Neutrophil (primary cell): ENCODE results near the gene SLC6A16.
"Not testable (repeated sequence)": the region's sequence is repeated elsewhere in the genome, so short reads cannot be mapped to it uniquely, and the experiment has no call there.

Experiments
- H3K27ac ChIP-seq: fragments of 200-600 bp; sonication (generic); 2 replicates; pipeline ENCODE4 v1.5.1; 2016; ENCODE audit warnings: mild to moderate bottlenecking, moderate library complexity
- H3K27me3 ChIP-seq: fragments of 200-600 bp; sonication (generic); 2 replicates; pipeline ENCODE4 v1.6.0; 2016; ENCODE audit warnings: mild to moderate bottlenecking
- H3K36me3 ChIP-seq: fragments of 200-600 bp; sonication (generic); 2 replicates; pipeline ENCODE4 v1.5.1; 2017
- H3K4me1 ChIP-seq, 2 experiments: fragments of 200-600 bp in 1 of 2; sonication (generic) in 1 of 2; 1 replicate in 1 of 2; 2 replicates in 1 of 2; pipeline versions ENCODE4 v1.5.1 to v1.6.1; 2013 to 2016; ENCODE audit warnings: low read depth in 1 of 2, low read length in 1 of 2, mild to moderate bottlenecking in 1 of 2, moderate library complexity in 1 of 2; ENCODE audit not compliant: control insufficient read depth in 1 of 2, insufficient read depth in 1 of 2
- H3K4me3 ChIP-seq, 2 experiments: fragments of 200-600 bp in 1 of 2; sonication (generic) in 1 of 2; 1 replicate in 1 of 2; 2 replicates in 1 of 2; pipeline ENCODE4 v1.5.1; 2013 to 2016; ENCODE audit warnings: low read depth in 1 of 2, low read length in 1 of 2, mild to moderate bottlenecking in 1 of 2, moderate library complexity in 1 of 2
- H3K9me3 ChIP-seq: fragments of 200-600 bp; sonication (generic); 2 replicates; pipeline ENCODE4 v1.5.1; 2016
- TF ChIP-seq, protein P1 (sequence below): fragments of 200-600 bp; sonication (generic); IDR thresholded peaks from 2 replicates; pipeline ENCODE4 v1.5.1; 2016; ENCODE audit warnings: antibody characterized with exemption

The SLC6A16 gene

DNA sequence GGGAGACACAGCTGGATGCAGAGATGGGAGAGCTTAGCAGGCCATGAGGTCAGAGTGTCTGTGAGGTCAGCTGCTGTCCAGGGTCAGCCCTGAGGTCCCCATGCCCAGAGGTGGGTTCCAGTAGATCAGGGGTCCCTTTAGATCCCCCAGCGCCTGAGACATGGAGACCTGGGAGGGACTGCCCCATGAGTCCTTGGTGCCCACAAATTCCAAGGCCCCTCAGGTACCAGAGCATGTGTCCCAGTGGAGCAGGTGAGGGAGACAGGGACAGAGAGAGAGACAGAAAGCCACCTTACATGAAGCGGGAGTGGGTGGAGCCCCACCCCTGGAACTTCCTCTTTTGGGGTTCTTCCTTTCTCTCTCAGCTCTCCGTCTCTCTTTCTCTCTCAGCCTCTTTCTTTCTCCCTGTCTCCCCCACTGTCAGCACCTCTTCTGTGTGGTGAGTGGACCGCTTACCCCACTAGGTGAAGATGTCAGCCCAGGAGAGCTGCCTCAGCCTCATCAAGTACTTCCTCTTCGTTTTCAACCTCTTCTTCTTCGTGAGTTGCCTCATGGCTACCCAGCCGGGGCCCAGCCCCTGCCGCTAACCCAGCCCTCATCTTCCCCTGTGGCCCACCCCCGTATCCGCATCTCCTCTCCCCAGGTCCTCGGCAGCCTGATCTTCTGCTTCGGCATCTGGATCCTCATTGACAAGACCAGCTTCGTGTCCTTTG is 10.2 kb upstream of the SLC6A16 start, which contains the start of gene CD37:
CD37 (plus strand) TSS at position 336 of the 713 bp plus-strand sequence; CDS start at position 471, 135 bp downstream.
- Histone ChIP-seq H3K4me3 (peak within 1 kb of the TSS; percentile 83 to 96), H3K4me1 (peaks cover 58 to 65% of the 10 kb centered on the region in 2 experiments), H3K9me3 (no peaks in the 10 kb centered on the region), H3K27me3 (no peaks in the 10 kb centered on the region), H3K36me3 (peaks cover 36% of the 10 kb centered on the region), H3K27ac (peak within 1 kb of the TSS; percentile 94)
- TF ChIP-seq, protein P1, sequence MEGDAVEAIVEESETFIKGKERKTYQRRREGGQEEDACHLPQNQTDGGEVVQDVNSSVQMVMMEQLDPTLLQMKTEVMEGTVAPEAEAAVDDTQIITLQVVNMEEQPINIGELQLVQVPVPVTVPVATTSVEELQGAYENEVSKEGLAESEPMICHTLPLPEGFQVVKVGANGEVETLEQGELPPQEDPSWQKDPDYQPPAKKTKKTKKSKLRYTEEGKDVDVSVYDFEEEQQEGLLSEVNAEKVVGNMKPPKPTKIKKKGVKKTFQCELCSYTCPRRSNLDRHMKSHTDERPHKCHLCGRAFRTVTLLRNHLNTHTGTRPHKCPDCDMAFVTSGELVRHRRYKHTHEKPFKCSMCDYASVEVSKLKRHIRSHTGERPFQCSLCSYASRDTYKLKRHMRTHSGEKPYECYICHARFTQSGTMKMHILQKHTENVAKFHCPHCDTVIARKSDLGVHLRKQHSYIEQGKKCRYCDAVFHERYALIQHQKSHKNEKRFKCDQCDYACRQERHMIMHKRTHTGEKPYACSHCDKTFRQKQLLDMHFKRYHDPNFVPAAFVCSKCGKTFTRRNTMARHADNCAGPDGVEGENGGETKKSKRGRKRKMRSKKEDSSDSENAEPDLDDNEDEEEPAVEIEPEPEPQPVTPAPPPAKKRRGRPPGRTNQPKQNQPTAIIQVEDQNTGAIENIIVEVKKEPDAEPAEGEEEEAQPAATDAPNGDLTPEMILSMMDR: no peak

DNA sequence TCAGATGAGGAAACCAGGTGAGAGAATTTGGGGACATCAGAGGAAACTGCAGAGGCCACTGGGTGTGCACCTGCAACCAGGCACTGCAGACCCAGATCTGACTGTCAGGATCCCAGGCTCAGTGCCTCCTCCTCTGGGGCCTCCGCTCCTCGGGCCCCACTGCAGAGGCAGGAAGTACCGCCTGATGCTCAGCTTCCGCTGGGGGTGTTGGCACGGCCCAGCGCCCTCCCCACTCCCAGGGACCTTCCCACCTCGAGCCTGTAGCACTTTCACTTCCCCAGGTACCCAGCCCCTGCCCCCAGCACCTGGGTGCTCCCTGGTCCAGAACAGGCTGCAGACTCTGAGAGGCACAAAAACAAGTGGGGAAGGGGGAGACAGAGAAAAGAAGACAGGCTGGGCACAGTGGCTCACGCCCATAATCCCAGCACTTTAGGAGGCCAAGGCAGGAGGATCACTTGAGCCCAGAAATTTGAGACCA is 8.9 kb upstream of the SLC6A16 start:
- no peaks in the 10 kb centered on the region for H3K9me3 ChIP-seq
- H3K27ac ChIP-seq: peak overlapping the region; percentile 94
- H3K4me1 ChIP-seq: peaks cover 58 to 65% of the 10 kb centered on the region in 2 experiments
- peak overlapping the region; percentile 83 to 96 for H3K4me3 ChIP-seq
- peaks cover 22% of the 10 kb centered on the region for H3K36me3 ChIP-seq
- no peaks in the 10 kb centered on the region for H3K27me3 ChIP-seq
- TF ChIP-seq, protein P1: no peak

DNA sequence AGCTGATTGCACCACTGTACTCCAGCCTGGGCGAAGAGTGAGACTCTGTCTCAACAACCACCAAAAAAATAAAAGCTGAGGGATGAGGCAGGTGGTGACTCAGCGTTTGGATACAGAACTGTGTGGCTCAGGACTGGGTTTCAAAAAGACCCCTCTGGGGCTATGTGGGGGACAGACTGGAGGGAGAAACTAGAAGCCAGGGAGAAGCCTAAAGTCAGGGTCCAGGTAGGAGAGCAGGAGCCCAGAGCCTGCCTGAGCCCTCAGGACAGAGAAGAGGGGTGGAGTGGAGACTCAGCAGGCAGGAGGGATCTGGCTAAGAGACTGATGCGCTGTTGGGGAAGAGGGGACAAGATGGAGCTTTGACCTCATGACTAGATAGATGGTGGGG is 8.4 kb upstream of the SLC6A16 start:
- H3K27me3 ChIP-seq: no peaks in the 10 kb centered on the region
- peaks cover 58 to 63% of the 10 kb centered on the region in 2 experiments for H3K4me1 ChIP-seq
- peak overlapping the region; percentile 83 to 96 for H3K4me3 ChIP-seq
- TF ChIP-seq, protein P1: no peak
- H3K36me3 ChIP-seq: peaks cover 18% of the 10 kb centered on the region
- H3K9me3 ChIP-seq: no peaks in the 10 kb centered on the region
- peak overlapping the region; percentile 94 for H3K27ac ChIP-seq

DNA sequence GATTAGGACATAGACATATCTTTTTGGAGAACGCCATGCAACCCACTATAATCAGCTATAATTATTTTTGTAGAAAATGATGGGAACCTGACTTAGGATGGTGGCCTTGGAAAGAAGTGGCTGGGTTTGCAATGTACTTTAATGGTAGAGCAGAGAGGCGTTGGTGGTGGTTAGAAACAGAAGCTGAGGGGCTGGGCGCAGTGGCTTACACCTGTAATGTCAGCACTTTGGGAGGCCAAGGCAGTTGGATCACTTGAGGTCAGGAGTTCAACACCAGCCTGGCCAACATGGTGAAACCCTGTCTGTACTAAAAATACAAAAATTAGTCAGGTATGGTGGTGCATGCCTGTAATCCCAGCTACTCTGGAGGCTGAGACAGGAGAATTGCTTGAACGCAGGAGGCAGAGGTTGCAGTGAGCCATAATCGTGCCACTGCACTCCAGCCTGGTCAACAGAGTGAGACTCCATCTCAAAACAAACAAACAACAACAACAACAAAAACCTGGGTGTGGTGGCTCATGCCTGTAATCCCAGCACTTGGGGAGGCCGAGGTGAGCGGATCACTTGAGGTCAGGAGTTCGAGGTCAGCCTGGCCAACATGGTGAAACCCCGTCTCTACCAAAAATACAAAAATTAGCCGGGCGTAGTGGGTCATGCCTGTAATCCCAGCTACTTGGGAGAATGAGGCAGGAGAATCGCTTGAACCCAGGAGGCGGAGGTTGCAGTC is 7.9 kb upstream of the SLC6A16 start:
- Histone ChIP-seq H3K27ac (peak overlapping the region; percentile 94), H3K36me3 (peaks cover 12% of the 10 kb centered on the region), H3K4me3 (peak overlapping the region; percentile 83 to 96), H3K4me1 (peaks cover 58 to 62% of the 10 kb centered on the region in 2 experiments)
- H3K27me3 ChIP-seq, H3K9me3 ChIP-seq: not testable (repeated sequence)

DNA sequence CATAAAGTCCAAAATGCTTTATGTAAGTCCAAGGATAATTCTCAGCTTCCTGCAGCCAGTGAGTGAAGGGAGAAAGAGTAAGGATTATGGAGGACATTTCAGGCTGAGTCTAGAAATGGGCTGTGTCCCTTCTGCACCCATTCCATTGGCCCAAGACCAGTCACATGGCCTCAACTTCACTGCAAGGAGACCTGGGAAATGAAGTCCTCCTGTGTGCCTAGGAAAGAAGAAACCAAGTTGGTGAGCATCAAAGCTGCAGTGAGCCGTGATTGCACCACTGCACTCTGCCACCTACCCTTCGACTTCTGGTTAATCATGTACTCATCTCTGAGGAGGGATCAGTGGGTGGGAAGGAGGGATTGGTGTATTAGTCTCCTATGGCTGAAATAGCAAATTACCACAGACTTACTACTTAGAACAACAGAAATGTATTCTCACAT is 6.6 kb upstream of the SLC6A16 start:
- no peaks in the 10 kb centered on the region for H3K9me3 ChIP-seq
- no peaks in the 10 kb centered on the region for H3K36me3 ChIP-seq
- no peak overlapping the region for H3K4me3 ChIP-seq
- peak overlapping the region; percentile 94 for H3K27ac ChIP-seq
- H3K4me1 ChIP-seq: peaks cover 50 to 51% of the 10 kb centered on the region in 2 experiments
- TF ChIP-seq, protein P1: no peak
- H3K27me3 ChIP-seq: no peaks in the 10 kb centered on the region

DNA sequence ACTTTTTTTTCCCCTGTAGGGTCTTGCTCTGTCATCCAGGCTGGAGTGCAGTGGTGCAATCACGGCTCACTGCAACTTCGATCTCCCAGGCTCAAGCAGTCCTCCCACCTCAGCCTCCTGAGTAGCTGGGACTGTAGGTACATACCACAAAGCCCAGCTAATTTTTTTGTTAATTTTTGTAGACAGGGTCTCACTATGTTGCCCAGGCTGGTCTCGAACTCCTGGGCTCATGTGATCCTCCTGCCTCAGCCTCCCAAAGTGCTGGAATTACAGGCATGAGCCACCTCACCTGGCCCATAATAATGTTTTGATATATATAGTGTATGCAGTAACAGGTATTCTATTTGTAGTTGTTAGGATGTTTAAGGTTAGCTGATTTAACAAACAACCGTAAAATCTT is 6.2 kb upstream of the SLC6A16 start:
- Histone ChIP-seq H3K27ac (peak overlapping the region; percentile 94), H3K4me1 (peaks cover 45 to 46% of the 10 kb centered on the region in 2 experiments)
- H3K4me3 ChIP-seq, H3K27me3 ChIP-seq, H3K9me3 ChIP-seq, H3K36me3 ChIP-seq: not testable (repeated sequence)
